Measurements from ENCODE around the gene LAMA5. TPM values are rescaled to one million over a fixed set of nuclear protein-coding genes. Genes with fewer than 3 reads are reported as not detected.

The LAMA5 gene
- total RNA-seq, 1 donor from 2014 or later = 70.9 TPM

DNA sequence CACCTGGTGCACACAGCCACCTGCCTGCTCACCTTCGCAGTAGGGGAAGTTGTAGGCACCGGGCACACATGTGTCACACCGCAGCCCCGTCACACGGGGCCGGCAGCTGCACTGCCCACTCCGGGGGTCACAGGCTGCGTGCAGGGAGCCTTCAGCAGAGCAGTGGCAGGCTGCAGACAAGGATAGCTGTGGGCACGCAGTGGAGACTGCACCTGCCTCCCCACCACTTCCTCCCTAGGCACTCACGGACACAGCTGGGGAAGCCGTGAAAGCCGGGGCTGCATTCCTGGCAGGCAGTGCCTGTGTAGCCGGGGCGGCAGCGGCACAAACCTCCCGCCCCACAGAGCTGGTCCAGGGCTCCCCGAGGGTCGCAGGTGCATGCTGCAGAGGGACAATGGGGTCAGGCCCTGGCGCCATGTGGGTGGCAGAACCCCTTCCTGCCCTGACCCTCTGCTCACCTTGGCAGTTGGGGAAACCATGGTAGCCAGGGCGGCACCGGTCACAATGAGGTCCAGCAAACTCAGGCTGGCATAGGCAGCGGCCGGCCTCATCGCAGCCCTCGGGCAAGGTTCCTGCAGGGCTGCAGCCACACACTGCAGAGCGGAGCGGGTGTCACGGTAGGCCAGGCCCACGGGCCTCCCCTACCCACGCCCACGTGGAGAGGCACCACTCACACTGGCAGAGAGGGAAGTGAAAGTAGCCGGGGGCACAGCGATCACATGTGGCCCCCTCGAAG lies 29.4 kb downstream of the LAMA5 start:
- Histone ChIP-seq H3K9me3 (replicated peaks) (no peaks in the 10 kb centered on the region), H3K4me3 (no peak overlapping the region), H3K27ac (replicated peaks) (no peak overlapping the region), H3K4me1 (no peaks in the 10 kb centered on the region), H3K36me3 (peaks cover 85% of the 10 kb centered on the region), H3K27me3 (ENCODE audit: low read depth) (no peaks in the 10 kb centered on the region)
- DNase-seq = no peak
- no peak for TF ChIP-seq CTCF (IDR thresholded peaks at IDR 0.05; ENCODE audit: borderline replicate concordance)
- intact Hi-C loops (cut with micrococcal nuclease) = no loop called here

GRCh38 chr20:62336775-62337557 lies 30.1 kb downstream of the LAMA5 start:
- H3K4me3 ChIP-seq = no peak overlapping the region
- no peaks in the 10 kb centered on the region for H3K4me1 ChIP-seq
- no peak for TF ChIP-seq CTCF (IDR thresholded peaks at IDR 0.05; ENCODE audit: borderline replicate concordance)
- H3K36me3 ChIP-seq = peaks cover 86% of the 10 kb centered on the region
- H3K27me3 ChIP-seq (ENCODE audit: low read depth) = no peaks in the 10 kb centered on the region
- H3K9me3 ChIP-seq (replicated peaks) = no peaks in the 10 kb centered on the region
- DNase-seq = no peak
- intact Hi-C loops (cut with micrococcal nuclease) = no loop called here
- H3K27ac ChIP-seq (replicated peaks) = no peak overlapping the region

DNA sequence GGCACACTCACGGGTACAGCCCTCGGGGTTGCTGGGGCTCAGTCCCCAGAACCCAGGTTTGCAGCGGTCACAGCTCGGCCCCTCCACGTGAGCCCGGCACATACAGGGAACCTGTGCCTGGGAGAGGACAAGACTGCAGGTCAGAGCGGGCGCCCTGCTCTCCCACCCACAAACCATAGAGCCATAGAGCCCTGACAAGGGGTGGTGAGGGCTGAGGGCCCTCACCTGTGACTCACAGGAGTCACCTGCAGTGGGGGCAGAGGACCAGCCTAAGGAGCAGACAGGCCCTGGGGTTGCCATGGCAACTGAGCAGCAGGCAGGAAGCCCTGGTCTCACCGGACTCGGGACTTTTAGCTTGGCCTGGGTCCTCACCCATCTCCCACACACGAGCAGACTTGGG lies 30.8 kb downstream of the LAMA5 start:
- no peaks in the 10 kb centered on the region for H3K27me3 ChIP-seq (ENCODE audit: low read depth)
- H3K4me3 ChIP-seq = no peak overlapping the region
- intact Hi-C loops (cut with micrococcal nuclease) = no loop called here
- no peaks in the 10 kb centered on the region for H3K9me3 ChIP-seq (replicated peaks)
- no peaks in the 10 kb centered on the region for H3K4me1 ChIP-seq
- H3K36me3 ChIP-seq = peaks cover 86% of the 10 kb centered on the region
- no peak overlapping the region for H3K27ac ChIP-seq (replicated peaks)
- DNase-seq = no peak
- no peak for TF ChIP-seq CTCF (IDR thresholded peaks at IDR 0.05; ENCODE audit: borderline replicate concordance)

DNA sequence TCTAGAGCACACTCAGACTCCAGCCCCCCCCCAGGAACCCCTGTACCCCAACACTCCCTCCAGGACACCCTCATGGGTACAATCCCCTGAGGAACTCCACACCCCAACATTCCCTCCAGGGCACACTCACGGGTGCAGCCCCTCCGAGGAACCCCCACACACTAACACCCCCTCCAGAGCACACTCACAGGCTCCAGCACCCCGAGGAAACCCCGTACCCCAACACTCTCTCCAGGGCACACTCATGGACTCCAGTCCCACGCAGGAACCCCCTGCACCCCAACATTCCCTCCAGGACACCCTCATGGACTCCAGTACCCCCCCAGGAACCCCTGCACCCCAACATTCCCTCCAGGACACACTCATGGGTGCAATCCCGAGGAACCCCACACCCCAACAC lies 31.6 kb downstream of the LAMA5 start:
- DNase-seq = no peak
- Histone ChIP-seq H3K4me3 (no peak overlapping the region), H3K36me3 (peaks cover 84% of the 10 kb centered on the region), H3K9me3 (replicated peaks) (no peaks in the 10 kb centered on the region), H3K27ac (replicated peaks) (no peak overlapping the region), H3K4me1 (no peaks in the 10 kb centered on the region), H3K27me3 (ENCODE audit: low read depth) (no peaks in the 10 kb centered on the region)
- no peak for TF ChIP-seq CTCF (IDR thresholded peaks at IDR 0.05; ENCODE audit: borderline replicate concordance)
- intact Hi-C loops (cut with micrococcal nuclease) = no loop called here

GRCh38 chr20:62334881-62335280 lies 32.2 kb downstream of the LAMA5 start:
- Histone ChIP-seq H3K9me3 (replicated peaks) (no peaks in the 10 kb centered on the region), H3K4me3 (no peak overlapping the region), H3K27ac (replicated peaks) (no peak overlapping the region), H3K36me3 (peaks cover 84% of the 10 kb centered on the region), H3K27me3 (ENCODE audit: low read depth) (no peaks in the 10 kb centered on the region), H3K4me1 (no peaks in the 10 kb centered on the region)
- intact Hi-C loops (cut with micrococcal nuclease) = no loop called here
- DNase-seq = no peak
- TF ChIP-seq CTCF (IDR thresholded peaks at IDR 0.05; ENCODE audit: borderline replicate concordance) = no peak
